ENCODE measurements around the gene PRND.

GRCh38 chr20:4729265-4729664 lies 7.6 kb downstream of the PRND start:
- TF ChIP-seq CTCF (IDR thresholded peaks at IDR 0.05) (no peak), POLR2A (IDR thresholded peaks at IDR 0.05) (no peak)
